ENCODE results near the gene MSRB3. TPM values are rescaled to one million over a fixed set of nuclear protein-coding genes. Genes with fewer than 3 reads are reported as not detected.

MSRB3 gene
- polyA plus RNA-seq, 1 donor from 2014 or later: 0.19 TPM

DNA sequence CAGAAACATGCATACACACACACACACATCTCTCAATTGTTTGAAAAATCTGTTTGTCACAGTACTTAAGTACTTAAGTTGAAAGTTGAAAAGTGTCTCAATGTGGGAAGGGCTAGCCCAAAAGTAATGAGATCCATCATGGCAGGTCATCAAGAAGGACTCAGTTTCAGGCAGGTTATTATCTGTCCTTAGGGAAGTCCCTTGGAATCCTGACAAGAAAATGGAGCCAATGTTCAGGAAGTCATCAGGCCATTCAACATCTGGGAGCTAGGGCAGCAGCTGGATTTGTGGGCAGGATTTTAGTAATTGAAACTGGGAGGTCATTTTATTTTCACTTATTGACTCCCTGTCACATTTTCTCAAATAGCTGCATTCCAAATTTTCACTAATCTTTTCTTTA is 56.0 kb downstream of the MSRB3 start:
- no peak overlapping the region for H2AFZ ChIP-seq (ENCODE audit: low read depth, low read length)
- H3F3A ChIP-seq (ENCODE audit: insufficient read depth, low read length, poor library complexity, severe bottlenecking): no peaks in the 10 kb centered on the region
- no peaks in the 10 kb centered on the region for H3K27me3 ChIP-seq (ENCODE audit: insufficient read depth, low read depth, low read length)
- H3K9me2 ChIP-seq (ENCODE audit: insufficient read depth, low read length): no peaks in the 10 kb centered on the region
- no peak overlapping the region for H3K4me2 ChIP-seq (ENCODE audit: low read length)
- TF ChIP-seq MXI1 (conservative IDR thresholded peaks at IDR 0.05; ENCODE audit: poor library complexity, severe bottlenecking) (no peak), TAF1 (IDR thresholded peaks at IDR 0.05; ENCODE audit: low read depth) (no peak), EP300 (conservative IDR thresholded peaks at IDR 0.05; ENCODE audit: poor library complexity, severe bottlenecking) (no peak), SMC3 (conservative IDR thresholded peaks at IDR 0.05; ENCODE audit: poor library complexity) (no peak), POLR2AphosphoS5 (IDR thresholded peaks at IDR 0.05) (no peak), RAD21 (conservative IDR thresholded peaks at IDR 0.05) (no peak), EZH2 (IDR thresholded peaks at IDR 0.05; ENCODE audit: borderline replicate concordance, insufficient read depth, low read length, poor library complexity, severe bottlenecking) (no peak)
- TF ChIP-seq, protein P1, sequence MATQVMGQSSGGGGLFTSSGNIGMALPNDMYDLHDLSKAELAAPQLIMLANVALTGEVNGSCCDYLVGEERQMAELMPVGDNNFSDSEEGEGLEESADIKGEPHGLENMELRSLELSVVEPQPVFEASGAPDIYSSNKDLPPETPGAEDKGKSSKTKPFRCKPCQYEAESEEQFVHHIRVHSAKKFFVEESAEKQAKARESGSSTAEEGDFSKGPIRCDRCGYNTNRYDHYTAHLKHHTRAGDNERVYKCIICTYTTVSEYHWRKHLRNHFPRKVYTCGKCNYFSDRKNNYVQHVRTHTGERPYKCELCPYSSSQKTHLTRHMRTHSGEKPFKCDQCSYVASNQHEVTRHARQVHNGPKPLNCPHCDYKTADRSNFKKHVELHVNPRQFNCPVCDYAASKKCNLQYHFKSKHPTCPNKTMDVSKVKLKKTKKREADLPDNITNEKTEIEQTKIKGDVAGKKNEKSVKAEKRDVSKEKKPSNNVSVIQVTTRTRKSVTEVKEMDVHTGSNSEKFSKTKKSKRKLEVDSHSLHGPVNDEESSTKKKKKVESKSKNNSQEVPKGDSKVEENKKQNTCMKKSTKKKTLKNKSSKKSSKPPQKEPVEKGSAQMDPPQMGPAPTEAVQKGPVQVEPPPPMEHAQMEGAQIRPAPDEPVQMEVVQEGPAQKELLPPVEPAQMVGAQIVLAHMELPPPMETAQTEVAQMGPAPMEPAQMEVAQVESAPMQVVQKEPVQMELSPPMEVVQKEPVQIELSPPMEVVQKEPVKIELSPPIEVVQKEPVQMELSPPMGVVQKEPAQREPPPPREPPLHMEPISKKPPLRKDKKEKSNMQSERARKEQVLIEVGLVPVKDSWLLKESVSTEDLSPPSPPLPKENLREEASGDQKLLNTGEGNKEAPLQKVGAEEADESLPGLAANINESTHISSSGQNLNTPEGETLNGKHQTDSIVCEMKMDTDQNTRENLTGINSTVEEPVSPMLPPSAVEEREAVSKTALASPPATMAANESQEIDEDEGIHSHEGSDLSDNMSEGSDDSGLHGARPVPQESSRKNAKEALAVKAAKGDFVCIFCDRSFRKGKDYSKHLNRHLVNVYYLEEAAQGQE (IDR thresholded peaks at IDR 0.05; ENCODE audit: borderline replicate concordance): no peak
- TF ChIP-seq, protein P2, sequence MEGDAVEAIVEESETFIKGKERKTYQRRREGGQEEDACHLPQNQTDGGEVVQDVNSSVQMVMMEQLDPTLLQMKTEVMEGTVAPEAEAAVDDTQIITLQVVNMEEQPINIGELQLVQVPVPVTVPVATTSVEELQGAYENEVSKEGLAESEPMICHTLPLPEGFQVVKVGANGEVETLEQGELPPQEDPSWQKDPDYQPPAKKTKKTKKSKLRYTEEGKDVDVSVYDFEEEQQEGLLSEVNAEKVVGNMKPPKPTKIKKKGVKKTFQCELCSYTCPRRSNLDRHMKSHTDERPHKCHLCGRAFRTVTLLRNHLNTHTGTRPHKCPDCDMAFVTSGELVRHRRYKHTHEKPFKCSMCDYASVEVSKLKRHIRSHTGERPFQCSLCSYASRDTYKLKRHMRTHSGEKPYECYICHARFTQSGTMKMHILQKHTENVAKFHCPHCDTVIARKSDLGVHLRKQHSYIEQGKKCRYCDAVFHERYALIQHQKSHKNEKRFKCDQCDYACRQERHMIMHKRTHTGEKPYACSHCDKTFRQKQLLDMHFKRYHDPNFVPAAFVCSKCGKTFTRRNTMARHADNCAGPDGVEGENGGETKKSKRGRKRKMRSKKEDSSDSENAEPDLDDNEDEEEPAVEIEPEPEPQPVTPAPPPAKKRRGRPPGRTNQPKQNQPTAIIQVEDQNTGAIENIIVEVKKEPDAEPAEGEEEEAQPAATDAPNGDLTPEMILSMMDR (IDR thresholded peaks at IDR 0.05; ENCODE audit: poor library complexity, severe bottlenecking): no peak
- H3K27ac ChIP-seq (ENCODE audit: low read length): no peak overlapping the region
- no peaks in the 10 kb centered on the region for H4K20me1 ChIP-seq (ENCODE audit: insufficient read depth)
- no peak overlapping the region for H3K4me3 ChIP-seq (ENCODE audit: low read length)
- H3K79me2 ChIP-seq (replicated peaks; ENCODE audit: insufficient read depth, low read length): no peaks in the 10 kb centered on the region
- H3K9ac ChIP-seq (ENCODE audit: low read length): no peak overlapping the region
- H3K36me3 ChIP-seq (ENCODE audit: insufficient read depth, low read length): no peaks in the 10 kb centered on the region
- no peaks in the 10 kb centered on the region for H3K9me3 ChIP-seq (ENCODE audit: low read length)

DNA sequence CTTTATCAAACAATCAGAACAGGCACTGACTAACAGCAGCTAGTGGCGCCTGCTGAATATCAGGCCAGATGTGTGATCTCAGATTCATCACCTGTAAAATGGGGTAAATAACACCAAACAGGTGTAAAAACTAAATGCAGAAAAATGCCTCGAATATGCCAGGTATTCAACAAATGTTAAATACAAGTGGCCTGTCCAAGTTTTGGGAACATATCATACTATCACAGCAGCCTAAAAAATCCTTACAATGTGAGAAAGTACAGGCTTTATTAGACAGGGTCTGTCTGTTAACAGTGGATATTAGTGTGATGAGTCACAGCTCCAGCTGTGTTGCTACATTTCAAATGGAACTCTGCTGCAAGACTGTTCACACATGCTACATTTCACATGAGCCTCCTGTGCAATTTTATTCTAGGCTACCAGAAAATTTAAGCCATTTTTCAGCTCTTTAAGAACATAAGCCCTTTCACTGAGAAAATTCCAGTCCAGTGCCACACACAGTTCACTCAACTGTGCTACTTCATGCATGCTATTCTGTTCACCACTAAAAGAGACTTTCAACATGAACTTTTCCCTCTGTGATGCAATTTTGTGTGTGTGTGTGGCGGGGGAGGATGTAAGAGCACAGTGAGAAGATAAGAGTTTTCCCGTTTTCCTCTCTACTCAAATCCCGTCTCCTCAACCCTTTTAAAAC is 56.7 kb downstream of the MSRB3 start:
- Histone ChIP-seq H3K36me3 (ENCODE audit: insufficient read depth, low read length) (no peaks in the 10 kb centered on the region), H3F3A (ENCODE audit: insufficient read depth, low read length, poor library complexity, severe bottlenecking) (no peaks in the 10 kb centered on the region), H3K9me2 (ENCODE audit: insufficient read depth, low read length) (no peaks in the 10 kb centered on the region), H3K27ac (ENCODE audit: low read length) (no peak overlapping the region), H3K9ac (ENCODE audit: low read length) (no peak overlapping the region), H3K4me2 (ENCODE audit: low read length) (no peak overlapping the region), H3K4me3 (ENCODE audit: low read length) (no peak overlapping the region), H3K27me3 (ENCODE audit: insufficient read depth, low read depth, low read length) (no peaks in the 10 kb centered on the region), H3K9me3 (ENCODE audit: low read length) (no peaks in the 10 kb centered on the region), H3K79me2 (replicated peaks; ENCODE audit: insufficient read depth, low read length) (no peaks in the 10 kb centered on the region), H2AFZ (ENCODE audit: low read depth, low read length) (no peak overlapping the region), H4K20me1 (ENCODE audit: insufficient read depth) (no peaks in the 10 kb centered on the region)
- TF ChIP-seq EP300 (conservative IDR thresholded peaks at IDR 0.05; ENCODE audit: poor library complexity, severe bottlenecking) (no peak), POLR2AphosphoS5 (IDR thresholded peaks at IDR 0.05) (no peak), EZH2 (IDR thresholded peaks at IDR 0.05; ENCODE audit: borderline replicate concordance, insufficient read depth, low read length, poor library complexity, severe bottlenecking) (no peak)
